Esophagus squamous epithelium (tissue), 4 donors: ENCODE results near the gene CNKSR3.

Experiments
- POLR2A ChIP-seq, 4 donors: fragments of 450-650 bp; IDR thresholded peaks; one replicate each; pipeline ENCODE4 v1.6.1; 2017; ENCODE audit warnings: antibody characterized with exemption in 4 of 4, mild to moderate bottlenecking in 4 of 4, moderate library complexity in 3 of 4
- TF ChIP-seq, protein P1 (sequence below), 6 experiments: fragments of 450-650 bp in 4 of 6; fragments of 200-600 bp in 2 of 6; sonication (generic) in 2 of 6; IDR thresholded peaks; one replicate each; pipeline ENCODE4 v1.5.1; 2016 to 2019; ENCODE audit warnings: antibody characterized with exemption in 6 of 6, mild to moderate bottlenecking in 4 of 6, moderate library complexity in 4 of 6

DNA sequence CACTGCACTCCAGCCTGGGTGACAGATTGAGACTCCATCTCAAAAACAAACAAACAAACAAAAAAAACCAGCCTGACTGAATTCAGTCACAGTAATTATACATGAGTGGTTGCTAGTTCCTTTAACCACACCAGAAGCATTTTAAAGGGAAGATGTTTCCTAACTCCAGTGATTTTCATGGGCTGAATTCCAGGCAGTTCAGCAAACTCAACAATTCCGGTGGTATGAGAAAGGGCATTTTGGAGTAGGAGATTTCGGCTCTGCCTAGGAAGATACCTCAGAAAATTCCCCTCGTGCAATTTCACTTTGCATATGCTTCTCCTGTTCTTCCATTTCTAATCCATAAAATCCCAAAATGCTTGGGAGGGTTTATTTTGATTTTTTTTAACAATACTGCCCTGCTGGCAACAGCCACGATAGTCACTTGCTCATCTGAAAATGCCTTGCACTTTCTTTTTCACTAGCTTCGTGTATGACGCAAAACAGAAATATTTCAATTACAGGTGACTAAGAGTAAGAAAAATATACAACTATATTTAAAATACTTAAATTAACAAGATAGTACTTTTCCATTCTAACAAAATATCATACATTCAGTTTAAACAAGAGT is 105.6 kb downstream of the CNKSR3 start:
- TF ChIP-seq, protein P1, sequence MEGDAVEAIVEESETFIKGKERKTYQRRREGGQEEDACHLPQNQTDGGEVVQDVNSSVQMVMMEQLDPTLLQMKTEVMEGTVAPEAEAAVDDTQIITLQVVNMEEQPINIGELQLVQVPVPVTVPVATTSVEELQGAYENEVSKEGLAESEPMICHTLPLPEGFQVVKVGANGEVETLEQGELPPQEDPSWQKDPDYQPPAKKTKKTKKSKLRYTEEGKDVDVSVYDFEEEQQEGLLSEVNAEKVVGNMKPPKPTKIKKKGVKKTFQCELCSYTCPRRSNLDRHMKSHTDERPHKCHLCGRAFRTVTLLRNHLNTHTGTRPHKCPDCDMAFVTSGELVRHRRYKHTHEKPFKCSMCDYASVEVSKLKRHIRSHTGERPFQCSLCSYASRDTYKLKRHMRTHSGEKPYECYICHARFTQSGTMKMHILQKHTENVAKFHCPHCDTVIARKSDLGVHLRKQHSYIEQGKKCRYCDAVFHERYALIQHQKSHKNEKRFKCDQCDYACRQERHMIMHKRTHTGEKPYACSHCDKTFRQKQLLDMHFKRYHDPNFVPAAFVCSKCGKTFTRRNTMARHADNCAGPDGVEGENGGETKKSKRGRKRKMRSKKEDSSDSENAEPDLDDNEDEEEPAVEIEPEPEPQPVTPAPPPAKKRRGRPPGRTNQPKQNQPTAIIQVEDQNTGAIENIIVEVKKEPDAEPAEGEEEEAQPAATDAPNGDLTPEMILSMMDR (IDR thresholded peaks at IDR 0.05): no peak
- TF ChIP-seq POLR2A (IDR thresholded peaks at IDR 0.05): no peak
